ENCODE measurements around the gene CS.

- no peak for TF ChIP-seq EZH2 (IDR thresholded peaks at IDR 0.05; ENCODE audit: borderline replicate concordance, low read length)
- no peak for TF ChIP-seq CTCF (conservative IDR thresholded peaks at IDR 0.05 in 1 of 2, IDR thresholded peaks at IDR 0.05 in 1 of 2; ENCODE audit: extremely low read depth in 1 of 2, insufficient read depth in 1 of 2, low read depth in 1 of 2, low read length in 2 of 2)
Measured at GRCh38 chr12:56223571-56224101, 76.5 kb downstream of the CS start.
